ENCODE measurements around the gene SLC25A1. TPM values are rescaled to one million over a fixed set of nuclear protein-coding genes. Genes with fewer than 3 reads are reported as not detected.

Gene SLC25A1
- total RNA-seq, 1 experiment from 2014 or later, result 81.6 TPM

- H3K9me3 ChIP-seq (ENCODE audit: low read length), result no peaks in the 10 kb centered on the region
- no peak overlapping the region for H2AFZ ChIP-seq (ENCODE audit: low read length)
- no peaks in the 10 kb centered on the region for H3K27me3 ChIP-seq (ENCODE audit: low read length)
- POLR2A ChIA-PET (ENCODE audit: unreplicated experiment), result no interaction called here
- ATAC-seq (no peak), DNase-seq (no peak)
- no peaks in the 10 kb centered on the region for H4K20me1 ChIP-seq (ENCODE audit: low read length)
- no peaks in the 10 kb centered on the region for H3K79me2 ChIP-seq (ENCODE audit: low read length)
- no peak overlapping the region for H3K27ac ChIP-seq (ENCODE audit: low read length)
- H3K36me3 ChIP-seq (ENCODE audit: low read depth, low read length), result no peaks in the 10 kb centered on the region
- no peak overlapping the region for H3K9ac ChIP-seq (ENCODE audit: low read length)
- intact Hi-C loops (cut with micrococcal nuclease), result no loop called here
- BruUV-seq (replicated peaks), result no TSS peak
- H3K4me3 ChIP-seq (ENCODE audit: low read length), result no peak overlapping the region
- no peaks in the 10 kb centered on the region for H3K4me1 ChIP-seq (ENCODE audit: insufficient read depth, low read length)
- no peaks in the 10 kb centered on the region for H3K9me2 ChIP-seq (replicated peaks; ENCODE audit: low read length)
- TF ChIP-seq EZH2 (IDR thresholded peaks at IDR 0.05; ENCODE audit: low read length, unreplicated experiment), result no peak
- no peak for TF ChIP-seq CTCF (conservative IDR thresholded peaks at IDR 0.05; ENCODE audit: low read depth, low read length)
- no peak for TF ChIP-seq EZH2phosphoT487 (IDR thresholded peaks at IDR 0.05; ENCODE audit: borderline replicate concordance, low read length)
- CTCF ChIA-PET, result no interaction called here
- H3F3A ChIP-seq (ENCODE audit: low read length, unreplicated experiment), result no peaks in the 10 kb centered on the region
- no peak overlapping the region for H3K4me2 ChIP-seq (ENCODE audit: low read length)
Observed at GRCh38 chr22:19197997-19198865, 19.7 kb upstream of the SLC25A1 start.

GRCh38 chr22:19196841-19197612 lies 18.5 kb upstream of the SLC25A1 start:
- Histone ChIP-seq H4K20me1 (ENCODE audit: low read length) (no peaks in the 10 kb centered on the region), H3K79me2 (ENCODE audit: low read length) (no peaks in the 10 kb centered on the region), H3K9ac (ENCODE audit: low read length) (no peak overlapping the region), H3F3A (ENCODE audit: low read length, unreplicated experiment) (no peaks in the 10 kb centered on the region), H3K27ac (ENCODE audit: low read length) (no peak overlapping the region), H3K4me1 (ENCODE audit: insufficient read depth, low read length) (no peaks in the 10 kb centered on the region), H3K9me3 (ENCODE audit: low read length) (no peaks in the 10 kb centered on the region), H3K4me3 (ENCODE audit: low read length) (no peak overlapping the region), H3K27me3 (ENCODE audit: low read length) (no peaks in the 10 kb centered on the region), H3K36me3 (ENCODE audit: low read depth, low read length) (no peaks in the 10 kb centered on the region), H3K4me2 (ENCODE audit: low read length) (no peak overlapping the region), H2AFZ (ENCODE audit: low read length) (no peak overlapping the region), H3K9me2 (replicated peaks; ENCODE audit: low read length) (no peaks in the 10 kb centered on the region)
- ChIA-PET POLR2A (ENCODE audit: unreplicated experiment) (no interaction called here), CTCF (no interaction called here)
- TF ChIP-seq EZH2phosphoT487 (IDR thresholded peaks at IDR 0.05; ENCODE audit: borderline replicate concordance, low read length), result no peak
- TF ChIP-seq EZH2 (IDR thresholded peaks at IDR 0.05; ENCODE audit: low read length, unreplicated experiment), result no peak
- no peak for TF ChIP-seq CTCF (conservative IDR thresholded peaks at IDR 0.05; ENCODE audit: low read depth, low read length)
- no peak for DNase-seq
- intact Hi-C loops (cut with micrococcal nuclease), result no loop called here
- BruUV-seq (replicated peaks), result no TSS peak
- ATAC-seq, result no peak
